HTR-8/SVneo (cell line): ENCODE measurements around the gene AAMDC.
"Not testable (repeated sequence)": the region's sequence is repeated elsewhere in the genome, so short reads cannot be mapped to it uniquely, and the experiment has no call there.

ENCODE experiments used
- DNase-seq: peaks from one replicate; pipeline ENCODE4 v3.0.0; 2011; ENCODE audit warnings: low spot score, mixed read lengths; ENCODE audit not compliant: insufficient read length
- FAIRE-seq: peaks from 2 replicates; lab custom pipeline; 2011; peaks lifted over from hg19 to GRCh38; lab: Jason Lieb, UNC

The AAMDC gene

DNA sequence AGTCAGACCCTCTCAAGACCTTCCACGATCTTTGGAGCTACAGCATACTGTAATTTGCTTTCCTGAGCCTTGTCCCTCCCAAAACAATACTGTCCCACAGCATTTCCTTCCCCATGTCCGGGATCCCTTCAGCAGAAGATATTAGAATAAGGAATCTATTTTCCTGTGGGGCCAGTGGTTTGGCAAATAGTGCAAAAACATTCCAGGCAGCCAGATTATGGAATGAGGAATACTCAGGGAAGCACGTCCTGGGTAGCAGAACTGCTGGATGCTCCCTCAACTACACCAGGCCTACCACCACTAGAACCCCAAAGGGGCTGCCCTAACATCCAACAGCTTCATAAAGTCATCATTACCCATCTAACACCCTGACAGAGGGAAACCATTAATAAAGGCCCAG is 61.5 kb downstream of the AAMDC start:
- DNase-seq (no peak), FAIRE-seq (no peak)

DNA sequence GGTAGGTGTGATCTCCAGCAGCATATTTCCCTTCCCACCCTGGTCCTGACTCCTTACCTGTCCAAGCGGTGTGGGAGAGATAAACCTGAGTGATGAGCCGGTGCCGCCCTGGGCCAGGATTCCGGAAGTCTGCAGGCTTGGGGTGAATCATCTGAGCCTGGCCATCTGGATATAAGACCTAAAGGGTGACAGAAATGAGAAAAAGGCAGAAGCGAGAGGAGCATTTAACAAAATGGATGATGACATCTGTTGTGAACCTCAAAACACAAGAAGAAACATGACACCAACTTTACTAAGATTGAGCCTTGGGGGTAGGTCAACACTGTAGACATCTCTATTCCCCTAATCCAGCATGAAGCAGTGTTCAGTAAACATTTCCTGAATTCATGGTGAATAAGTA is 62.8 kb downstream of the AAMDC start:
- DNase-seq, result no peak
- FAIRE-seq, result no peak

DNA sequence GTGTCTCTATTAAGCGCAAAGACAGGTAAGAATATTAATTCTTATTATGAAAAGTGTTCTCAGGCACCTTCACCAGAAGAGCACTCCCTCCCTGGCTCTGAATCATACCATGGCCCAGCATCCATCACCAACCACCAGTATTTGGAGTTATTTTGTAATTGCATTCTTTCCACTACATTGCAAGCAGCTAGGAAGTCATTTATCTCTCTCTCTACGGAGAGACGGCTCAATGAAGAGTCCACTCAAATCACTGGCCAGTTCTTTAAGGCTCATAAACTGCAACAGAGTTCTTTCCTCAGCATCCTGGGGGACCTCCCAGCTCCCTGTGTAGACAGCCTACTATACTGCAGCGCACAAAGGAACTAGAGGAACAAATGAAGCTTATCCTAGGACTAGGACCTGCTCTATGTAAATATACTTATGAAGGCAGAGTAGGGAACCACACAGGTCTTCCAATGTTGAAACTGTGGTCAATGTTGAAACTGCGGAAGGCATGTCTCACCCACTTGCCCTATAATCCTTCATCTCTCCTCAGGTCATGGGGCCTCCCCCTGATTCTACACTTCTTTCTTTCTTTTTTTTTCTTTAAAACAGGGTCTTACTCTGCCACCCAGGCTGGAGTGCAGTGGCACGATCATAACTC is 63.4 kb downstream of the AAMDC start:
- DNase-seq (no peak), FAIRE-seq (no peak)

DNA sequence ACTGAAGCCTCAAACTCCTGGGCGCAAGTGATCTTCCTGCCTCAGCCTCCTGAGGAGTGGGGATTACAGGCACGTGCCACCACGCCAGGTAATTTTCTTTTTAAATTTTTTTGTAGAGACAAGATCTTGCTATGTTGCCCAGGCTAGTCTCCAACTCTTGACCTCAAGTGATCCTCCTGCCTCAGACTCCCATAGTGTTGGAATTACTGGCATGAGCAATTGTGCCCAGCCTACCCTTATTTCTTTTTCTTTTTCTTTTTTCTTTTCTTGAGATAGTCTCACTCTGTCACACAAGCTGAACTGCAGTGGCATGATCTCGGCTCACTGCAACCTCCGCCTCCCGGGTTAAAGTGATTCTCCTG is 63.9 kb downstream of the AAMDC start:
- no peak for DNase-seq
- no peak for FAIRE-seq

DNA sequence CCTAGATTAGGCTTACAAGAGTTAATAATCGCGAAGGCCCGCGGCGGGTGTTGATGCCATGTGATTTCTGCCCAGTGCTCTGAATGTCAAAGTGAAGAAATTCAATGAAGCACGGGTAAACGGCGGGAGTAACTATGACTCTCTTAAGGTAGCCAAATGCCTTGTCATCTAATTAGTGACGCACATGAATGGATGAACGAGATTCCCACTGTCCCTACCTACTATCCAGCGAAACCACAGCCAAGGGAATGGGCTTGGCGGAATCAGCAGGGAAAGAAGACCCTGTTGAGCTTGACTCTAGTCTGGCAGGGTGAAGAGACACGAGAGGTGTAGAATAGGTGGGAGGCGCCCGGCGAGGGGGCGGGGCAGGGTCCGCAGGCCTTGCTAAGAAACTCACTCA is 65.5 kb downstream of the AAMDC start:
- DNase-seq (no peak), FAIRE-seq (no peak)

DNA sequence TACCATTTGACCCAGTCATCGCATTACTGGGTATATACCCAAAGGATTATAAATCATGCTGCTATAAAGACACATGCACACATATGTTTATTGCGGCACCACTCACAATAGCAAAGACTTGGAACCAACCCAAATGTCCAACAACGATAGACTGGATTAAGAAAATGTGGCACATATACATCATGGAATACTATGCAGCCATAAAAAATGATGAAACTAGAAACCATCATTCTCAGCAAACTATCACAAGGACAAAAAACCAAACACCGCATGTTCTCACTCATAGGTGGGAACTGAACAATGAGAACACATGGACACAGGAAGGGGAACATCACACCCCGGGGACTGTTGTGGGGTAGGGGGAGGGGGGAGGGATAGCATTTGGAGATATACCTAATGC is 68.1 kb downstream of the AAMDC start:
- DNase-seq, FAIRE-seq: not testable (repeated sequence)

DNA sequence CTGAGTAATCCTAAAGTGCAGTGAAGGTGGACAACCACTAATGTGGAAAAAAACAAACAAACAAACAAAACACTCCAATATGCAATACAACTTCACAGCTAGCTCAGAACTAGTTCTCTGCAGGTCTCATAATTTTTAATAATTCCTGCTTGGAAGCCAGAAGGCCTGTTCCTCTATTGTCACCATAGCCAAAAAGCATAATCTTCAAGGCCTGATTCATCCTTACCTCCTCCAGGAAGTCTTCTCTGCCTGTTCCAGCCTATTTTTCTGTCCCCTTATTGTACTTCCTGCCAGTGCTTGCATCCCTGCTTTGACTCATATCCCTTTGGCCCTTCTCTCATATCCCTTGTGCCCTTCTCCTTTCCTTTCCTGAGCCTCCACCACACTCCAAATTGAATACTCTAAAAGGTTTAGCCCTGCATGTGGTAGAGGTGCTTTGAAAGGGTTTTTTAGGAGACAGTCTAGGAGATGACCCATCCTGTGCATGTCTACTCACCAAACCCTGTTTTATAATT is 69.2 kb downstream of the AAMDC start:
- not testable (repeated sequence) for FAIRE-seq

DNA sequence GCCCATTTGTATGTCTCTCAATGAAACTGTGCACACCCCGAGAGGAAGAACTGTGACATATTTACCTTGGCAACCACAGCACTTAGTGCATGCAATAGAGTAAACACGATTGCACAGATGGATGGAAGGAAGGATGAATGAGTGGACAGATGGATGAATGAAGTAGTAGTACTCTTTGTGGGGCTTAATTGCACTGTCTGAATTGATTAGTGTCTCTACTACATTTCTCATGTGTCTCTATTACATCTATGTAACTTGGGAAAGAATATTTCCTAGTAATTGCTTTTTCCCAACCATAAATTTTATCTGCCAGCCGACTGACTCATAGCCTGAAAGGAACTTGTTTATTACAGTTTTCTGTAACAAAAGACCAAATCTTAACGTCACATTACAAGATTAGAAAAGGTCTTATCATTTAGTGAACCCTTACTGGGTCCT is 69.7 kb downstream of the AAMDC start:
- not testable (repeated sequence) for FAIRE-seq, DNase-seq

More for the DNA sequence above, 69.2 kb downstream of the AAMDC start:
- DNase-seq, result not testable (repeated sequence)

DNA sequence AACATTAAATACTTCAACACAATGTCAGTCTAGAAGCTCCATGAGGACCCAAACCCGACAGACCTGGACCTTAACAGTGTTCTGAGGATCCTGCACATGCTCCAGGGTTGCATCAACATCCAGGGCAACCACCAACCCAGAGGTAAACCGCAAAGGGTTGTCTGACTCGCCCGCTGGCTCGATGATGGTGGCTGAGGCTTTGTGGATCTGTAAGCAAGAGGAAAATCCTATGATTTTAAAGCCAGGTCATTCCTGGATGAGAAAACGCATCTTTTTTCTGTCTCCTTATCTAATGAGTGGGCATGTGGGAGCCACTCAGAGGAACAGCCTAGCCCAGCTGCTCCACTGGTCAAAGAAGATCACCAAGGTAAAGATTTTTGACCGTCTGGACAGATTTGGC is 70.3 kb downstream of the AAMDC start:
- FAIRE-seq, DNase-seq: not testable (repeated sequence)

DNA sequence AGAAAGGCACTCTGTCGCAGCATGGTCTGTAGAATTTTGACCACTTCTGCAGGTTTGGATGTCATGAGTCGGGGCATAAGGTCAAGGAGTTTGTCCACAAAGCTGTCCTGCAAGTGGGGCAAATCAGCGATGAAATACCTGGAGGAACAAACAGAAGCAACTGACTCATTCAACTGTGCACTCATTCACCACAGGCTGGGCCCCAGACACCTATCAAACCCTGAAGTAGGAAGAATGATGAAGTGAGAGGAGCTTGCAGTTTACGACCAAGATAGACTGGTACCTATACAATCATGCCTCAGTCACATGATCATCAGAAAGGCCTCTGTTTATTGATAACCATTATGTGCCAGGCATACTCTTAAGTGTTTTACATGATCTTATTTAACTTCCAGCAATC is 70.8 kb downstream of the AAMDC start:
- FAIRE-seq, DNase-seq: not testable (repeated sequence)

DNA sequence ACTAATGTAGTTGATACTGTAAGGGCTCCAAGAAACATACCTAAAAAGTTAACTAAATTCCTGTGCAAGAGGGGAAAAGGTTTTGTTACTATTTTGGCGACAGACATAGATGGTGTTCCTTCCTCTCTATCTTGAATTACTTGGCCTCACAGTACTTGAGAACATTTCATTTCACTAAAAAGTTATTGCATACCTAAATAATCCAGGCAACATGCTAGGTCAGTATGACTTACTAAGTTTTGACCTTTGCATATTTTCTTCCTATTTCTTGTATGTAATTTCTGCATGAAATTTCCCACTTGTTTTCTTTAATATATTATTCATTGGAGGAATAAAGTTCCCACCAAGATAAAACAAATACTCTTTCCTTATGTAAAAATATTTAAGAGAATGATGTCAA is 74.0 kb downstream of the AAMDC start:
- DNase-seq, FAIRE-seq: not testable (repeated sequence)

DNA sequence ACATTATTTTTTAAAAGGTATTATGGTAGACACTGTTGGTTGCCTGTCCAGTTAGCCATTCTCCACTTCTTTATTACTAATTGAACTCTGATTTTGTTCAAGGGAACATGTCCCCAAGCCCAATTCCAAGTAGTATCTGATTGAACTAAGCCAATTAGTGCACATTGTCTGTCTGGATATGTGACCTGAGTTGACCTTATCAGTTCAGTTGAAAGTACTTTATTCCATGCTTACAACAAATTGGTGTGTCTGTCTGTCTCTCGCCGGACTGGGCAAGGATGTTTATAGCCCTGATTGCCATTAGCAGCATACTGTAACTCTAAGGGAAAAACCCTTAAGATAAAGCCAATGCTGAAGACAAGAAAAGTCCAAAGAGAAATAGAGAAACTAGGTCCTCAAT is 87.9 kb downstream of the AAMDC start:
- no peak for FAIRE-seq
- no peak for DNase-seq

DNA sequence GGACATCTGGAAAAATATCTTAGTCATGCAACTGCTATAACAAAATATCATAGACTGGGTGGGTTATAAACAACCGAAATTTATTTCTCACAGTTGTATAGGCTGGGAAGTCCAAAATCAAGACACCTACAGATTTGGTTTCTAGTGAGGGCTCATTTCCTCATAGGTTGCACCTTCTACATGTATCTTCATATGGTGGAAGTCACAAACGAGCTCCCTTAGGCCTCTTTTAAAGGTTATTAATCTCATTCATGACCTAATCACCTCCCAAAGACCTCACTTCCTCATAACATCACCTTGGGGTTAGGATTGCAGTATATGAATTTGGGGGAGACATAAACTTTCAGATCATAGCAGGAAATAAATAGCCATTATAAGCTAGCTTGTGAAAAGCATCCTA is 88.3 kb downstream of the AAMDC start:
- DNase-seq, result no peak
- no peak for FAIRE-seq

DNA sequence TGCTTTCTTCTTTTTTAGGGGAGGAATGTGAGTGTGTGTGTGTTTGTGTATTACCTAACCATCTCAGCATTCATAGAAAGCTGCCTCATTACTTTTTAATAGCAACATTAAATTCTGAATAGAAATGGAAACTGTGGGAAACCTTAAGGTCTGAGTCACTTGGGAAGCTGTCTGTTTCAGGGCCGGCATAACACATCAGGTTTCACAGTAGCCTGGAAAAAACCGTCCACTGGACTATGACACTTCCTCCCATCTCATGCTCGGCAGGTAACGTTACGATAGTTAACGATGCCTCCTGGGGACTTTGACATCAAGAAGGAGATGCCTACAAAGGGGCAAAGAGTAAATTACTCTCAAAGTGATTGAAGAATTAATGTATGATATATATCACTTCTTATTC is 89.9 kb downstream of the AAMDC start:
- DNase-seq, FAIRE-seq: not testable (repeated sequence)

DNA sequence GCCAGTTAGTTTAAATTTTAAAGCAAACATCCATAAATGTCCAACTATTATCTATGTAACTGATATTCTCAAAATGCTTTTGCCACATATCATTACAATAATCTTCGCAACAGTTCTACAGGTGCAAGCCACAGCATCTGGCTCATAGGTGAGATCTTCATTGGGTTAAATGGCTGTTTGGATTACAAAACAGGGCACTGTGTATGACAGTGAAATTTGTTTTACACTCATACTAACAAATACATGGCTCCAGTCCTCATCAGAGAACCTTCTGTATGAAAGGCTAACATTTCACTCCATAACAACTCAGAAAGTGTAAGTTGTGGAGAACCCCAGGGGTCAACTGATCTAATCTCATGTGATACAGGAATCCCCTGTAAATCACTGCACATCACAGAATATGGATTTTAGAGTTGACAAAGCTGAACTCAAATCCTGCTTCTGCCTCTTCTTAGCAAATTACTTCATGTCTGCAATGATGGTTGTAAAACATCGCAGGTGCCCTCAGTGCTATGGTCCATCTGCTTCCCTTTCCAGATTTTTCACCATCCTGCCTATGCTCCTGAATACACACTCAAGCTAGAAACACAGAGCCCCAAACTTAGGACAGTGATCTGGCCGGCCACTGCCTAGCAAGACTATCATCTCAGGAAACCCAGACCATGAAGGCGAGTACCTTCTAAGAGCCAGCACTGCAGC is 92.8 kb downstream of the AAMDC start:
- not testable (repeated sequence) for FAIRE-seq, DNase-seq

DNA sequence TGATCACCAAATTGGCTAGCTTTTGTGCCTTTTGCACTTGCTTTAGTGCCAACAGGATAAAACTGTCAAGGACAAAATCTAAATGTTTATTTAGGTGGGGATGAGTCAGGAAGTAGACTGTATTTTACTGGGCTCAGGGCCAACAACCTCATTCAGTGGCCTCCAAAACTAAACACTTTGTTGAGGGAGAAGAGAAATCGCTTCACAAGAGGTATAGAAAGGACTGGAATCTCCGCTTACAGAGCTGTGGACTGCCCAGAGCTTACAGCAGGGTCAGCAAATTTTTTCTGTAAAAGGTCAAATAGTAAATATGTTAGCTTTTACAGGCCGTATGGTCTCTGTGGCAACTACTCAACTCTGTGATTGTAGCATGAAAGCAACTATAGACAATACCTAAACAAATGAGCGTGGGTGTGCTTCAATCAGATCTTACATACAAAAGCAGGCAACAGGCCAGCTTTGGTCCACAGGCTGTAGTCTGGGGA is 93.4 kb downstream of the AAMDC start:
- FAIRE-seq, result not testable (repeated sequence)
- DNase-seq, result peak; percentile 29

DNA sequence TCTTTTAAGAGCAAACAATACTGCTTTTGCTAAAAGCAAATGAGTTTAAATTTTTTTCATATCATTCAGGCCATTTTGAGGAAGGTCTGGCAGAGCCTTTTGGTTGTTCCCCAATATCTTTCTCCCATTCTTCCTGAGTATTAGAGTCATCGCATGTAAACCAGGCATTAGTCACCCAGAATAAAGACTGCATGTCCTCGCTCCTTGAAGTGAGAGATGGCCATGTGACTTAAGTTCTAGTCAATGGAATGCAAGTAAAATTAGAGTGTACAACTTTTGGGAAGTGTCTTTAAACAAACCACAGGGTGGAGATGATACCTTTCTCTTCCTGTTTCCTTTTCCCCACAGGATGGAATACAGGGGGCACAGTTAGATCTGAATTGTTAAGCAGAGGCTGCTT is 96.8 kb downstream of the AAMDC start:
- not testable (repeated sequence) for DNase-seq, FAIRE-seq
